GM21526 (cell line): ENCODE measurements around the gene TENM3.

Experiments used
- ATAC-seq: cut with Tn5 transposase; IDR thresholded peaks from one replicate; pipeline ENCODE4 v1.9.1; 2021; ENCODE audit warnings: moderate library complexity; ENCODE audit not compliant: unreplicated experiment, low FRiP score

The TENM3 gene

DNA sequence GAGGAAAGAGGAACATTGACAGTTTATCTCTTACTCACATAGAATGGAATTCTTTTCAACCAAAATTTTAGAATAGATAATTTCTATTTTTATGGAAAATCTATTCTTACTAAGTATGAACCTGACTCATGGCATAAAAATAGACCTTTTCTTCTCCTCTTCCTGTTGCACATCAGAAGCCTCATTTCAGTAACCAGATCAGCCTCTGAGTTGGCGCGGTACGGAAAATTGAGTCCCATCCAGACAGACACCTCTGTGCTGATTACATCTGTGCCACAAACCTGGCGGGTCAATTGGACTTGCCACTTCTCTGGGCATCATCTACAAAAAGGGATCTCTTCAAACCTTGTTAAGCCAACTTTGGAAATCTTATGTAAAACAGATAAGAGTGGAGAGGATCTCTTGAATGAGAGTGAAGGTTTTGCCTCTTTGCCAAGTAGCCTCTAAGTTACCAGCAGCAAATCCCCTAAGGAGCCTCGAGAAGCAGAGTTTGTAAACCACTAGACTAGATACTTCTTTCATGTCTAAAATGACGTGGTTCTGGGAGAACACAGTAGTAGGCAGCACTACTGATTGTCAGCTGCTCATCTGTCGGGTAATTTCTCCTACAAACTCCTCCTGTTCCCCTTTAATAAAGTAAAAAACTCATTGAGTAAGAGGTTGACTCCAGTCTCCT lies 37.4 kb downstream of the TENM3 start:
- no peak for ATAC-seq

DNA sequence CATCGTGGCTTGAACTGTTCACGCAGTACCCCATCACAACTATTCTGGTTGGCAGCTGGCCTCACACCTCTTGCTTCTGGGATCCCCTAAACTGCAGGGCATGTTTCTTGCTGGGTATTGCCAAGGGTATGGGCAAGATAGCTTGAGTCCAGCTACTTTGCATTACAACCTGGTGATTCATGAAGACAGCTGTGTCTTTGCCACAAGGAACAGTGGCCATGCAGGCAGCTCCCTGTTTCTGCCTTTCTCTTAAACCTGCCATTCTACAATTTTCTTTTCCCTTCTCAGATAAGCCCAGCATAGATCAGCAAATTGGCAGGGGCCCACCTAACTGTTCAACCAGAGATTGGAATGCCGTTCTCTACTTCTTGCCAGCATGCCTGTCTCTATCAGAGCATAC lies 42.8 kb downstream of the TENM3 start:
- ATAC-seq = no peak

DNA sequence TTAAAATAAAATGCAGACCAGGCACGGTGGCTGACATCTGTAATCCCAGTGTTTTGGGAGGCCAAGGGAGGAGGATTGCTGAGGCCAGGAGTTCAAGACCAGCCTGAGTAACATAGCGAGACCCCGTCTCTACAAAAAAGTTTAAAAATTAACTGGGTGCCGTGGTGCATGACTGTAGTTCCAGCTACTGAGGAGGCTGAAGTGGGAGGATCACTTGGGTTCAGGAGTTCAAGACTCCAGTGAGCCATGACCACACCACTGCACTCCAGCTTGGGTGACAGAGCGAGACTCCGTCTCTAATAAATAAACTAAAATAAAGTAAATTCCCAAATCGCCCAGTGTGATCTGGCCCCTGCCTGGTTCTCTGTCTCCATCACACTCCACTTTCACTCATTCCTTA lies 43.7 kb downstream of the TENM3 start:
- ATAC-seq = no peak

DNA sequence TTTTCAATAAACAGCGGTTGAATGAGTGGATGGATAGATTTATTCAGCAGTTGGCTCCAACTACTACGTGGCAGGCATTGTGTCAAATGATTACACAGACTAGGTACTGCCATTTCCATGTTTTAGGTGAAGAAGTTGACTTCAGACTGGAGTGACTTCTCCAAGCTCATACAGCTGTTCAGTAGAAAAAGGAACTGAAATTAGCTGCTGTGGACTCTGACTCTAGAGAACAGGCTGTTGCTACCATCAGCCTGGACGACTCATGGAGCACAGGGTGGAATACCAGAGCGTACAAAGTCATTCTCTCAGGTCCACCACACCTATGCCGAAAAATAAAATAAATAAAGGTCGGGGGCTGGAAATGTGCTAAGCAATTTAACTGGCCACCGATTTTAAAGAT lies 45.3 kb downstream of the TENM3 start:
- ATAC-seq = no peak

DNA sequence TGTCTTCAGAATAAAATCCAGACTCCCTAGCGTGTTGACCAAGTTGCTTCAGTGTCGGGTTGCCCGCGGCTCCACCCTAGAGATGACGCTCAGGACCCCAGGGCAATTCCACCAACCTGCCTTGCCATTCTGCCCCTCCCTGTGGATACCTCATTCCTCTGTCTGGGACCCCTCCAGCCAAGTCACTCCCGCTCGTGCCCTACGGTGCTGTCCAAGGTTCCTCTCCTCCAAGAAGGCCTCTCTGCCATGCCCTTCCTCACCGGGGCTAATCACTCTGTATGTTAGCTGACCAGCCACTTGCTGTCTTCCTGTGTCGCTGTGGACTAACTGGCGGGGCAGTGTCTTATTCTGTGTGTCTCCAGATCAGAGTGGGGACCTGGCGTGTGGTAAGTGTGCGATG lies 46.6 kb downstream of the TENM3 start:
- ATAC-seq = no peak

DNA sequence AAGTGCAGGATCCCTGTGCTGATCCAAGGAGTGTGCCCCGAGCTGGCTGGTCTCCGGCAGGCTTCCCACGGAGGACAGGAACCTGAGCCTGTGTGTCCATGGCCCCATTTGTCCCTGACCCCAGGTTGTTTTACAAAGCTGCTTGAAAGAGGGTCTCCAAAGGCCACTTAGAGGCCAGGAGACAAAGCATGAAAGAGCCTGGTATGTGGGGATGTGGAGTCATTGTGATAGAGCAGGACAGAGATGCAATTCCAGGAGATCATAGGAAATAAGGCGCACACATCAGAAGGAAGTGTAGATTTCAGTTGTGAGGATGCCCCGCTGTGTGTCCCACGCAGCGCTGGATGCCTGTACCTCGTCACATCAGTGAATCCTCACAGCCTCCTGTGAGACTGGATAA lies 48.0 kb downstream of the TENM3 start:
- no peak for ATAC-seq

DNA sequence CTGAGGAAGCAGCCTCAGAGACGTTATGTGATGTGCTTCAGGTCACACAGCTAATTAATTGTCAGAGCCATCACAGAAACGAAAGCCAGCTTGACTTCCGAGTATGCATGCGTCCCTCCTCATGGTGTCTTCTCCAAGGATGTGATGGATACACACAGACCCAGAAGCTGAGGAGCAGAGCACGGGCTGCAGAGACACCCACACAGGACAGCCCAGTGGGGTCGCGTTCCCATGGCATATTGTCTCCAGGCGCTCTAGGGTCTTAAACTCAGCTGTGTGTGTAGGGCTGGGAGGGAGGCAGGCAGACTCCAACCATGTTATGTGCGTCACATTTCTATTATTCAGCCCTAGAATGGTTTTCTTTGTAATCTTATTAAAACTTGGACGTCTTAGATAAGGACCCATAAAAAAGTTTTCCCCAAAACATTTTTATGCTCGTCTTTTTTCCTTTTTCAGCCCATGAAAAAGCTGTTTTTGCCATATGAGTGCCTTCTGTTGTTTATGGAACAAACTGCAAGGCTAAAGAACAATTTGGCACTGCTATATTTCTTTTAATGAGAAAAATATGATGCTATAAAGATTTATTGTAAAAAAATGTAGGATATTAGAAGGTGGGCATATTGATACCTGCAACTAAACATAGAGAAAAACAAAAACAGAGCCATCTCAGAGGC lies 48.5 kb downstream of the TENM3 start:
- no peak for ATAC-seq

DNA sequence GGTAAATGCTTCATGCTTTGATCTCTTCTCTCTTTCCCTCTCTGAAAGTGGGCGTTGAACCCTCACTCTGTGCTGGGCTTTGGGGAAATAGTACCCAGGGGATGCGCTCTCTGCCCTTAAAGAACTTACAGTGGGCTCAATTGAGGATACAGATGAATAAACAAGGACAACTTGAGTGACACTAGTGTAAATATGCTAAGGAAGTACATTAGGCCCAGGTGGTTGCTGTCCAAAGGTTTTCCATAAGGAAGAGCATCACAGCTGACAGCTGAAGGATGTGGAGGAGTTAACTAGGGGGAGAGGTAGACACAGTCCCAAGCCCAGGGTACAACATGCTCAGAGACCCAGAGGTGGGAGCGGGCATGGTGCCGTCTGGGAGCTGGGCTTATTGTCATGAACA lies 49.4 kb downstream of the TENM3 start:
- ATAC-seq = no peak

DNA sequence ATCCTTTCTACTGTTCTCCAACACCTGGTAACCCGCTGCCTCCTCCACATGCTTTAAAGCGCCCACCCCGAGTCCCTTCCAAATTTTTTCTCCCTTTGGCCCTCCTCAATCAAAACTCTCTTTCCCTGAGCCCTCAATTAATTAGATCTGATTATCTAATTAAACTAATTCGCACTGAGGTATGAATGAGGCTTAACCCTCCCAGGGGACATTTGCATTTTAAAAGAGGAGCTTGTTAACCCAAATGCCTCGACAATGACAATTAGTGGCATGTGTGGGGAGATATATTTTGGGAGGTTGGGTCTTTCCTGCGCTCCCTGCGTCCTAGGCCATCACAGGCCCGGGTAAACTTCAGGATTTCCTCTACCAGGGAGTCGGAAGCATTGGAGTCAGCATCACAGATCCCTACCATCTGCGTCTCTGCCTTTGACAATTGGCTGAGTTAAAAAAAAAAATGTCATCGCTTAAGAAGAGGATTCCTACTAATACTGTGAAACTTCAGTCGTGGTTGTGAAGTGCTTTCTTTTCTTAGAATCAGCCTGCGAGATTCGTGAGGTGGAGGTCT lies 50.6 kb downstream of the TENM3 start:
- no peak for ATAC-seq

DNA sequence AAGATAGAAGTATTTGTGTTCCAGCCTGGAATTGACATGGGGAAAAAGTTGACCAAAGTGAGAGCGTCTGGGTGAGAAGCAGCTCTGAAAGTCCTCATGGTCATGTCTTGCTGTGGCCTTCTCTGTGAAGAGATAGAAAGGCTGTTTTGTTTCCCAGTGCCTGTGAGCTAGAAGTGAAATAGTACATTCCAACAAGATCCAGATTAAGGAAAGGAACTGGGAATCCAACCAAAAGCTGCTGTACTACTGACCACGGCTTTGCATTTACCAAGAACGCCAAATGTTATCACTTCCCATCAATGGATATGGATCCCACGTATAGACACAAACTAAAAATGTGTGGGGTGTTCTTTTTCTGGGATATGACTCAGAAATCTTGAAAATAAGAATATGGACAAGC lies 51.2 kb downstream of the TENM3 start:
- no peak for ATAC-seq

DNA sequence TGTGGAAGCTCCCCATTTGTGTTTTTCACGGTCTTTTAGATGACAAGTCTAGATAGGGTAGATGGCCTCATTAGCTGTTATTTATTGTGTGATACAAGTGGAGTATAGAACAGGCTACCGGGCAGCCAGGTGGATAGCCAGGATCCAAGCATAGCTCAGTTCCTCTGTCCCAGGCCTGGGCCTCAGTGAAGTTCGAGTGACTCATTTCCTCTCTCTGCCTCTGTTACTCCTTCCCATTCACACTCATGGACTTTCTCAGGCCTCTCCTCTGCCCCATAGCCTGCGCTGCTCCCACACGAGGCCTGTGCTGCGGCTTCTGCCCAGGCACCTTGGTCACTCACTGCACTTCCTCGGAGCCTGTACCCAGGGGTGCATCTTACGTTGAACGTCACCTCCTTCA lies 54.5 kb downstream of the TENM3 start:
- no peak for ATAC-seq

DNA sequence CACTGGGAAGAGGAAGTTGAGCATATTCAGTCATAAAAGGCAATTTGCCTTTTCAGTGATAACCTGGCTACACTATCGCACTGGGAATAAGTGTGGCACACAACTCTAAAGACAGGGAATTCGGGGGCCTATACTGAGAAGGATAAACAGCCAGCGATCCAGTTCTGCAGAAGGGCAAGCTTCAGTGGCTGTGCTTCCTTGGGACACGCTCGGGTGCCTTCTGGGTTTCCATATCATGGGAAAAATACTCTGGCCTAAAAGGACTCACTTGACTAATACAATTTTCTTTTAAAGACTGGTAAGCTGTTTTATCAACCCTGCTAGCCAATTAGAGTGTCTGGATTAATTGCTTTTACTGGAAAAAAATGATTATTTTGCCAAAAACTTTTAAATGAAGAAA lies 58.5 kb downstream of the TENM3 start:
- ATAC-seq = no peak

DNA sequence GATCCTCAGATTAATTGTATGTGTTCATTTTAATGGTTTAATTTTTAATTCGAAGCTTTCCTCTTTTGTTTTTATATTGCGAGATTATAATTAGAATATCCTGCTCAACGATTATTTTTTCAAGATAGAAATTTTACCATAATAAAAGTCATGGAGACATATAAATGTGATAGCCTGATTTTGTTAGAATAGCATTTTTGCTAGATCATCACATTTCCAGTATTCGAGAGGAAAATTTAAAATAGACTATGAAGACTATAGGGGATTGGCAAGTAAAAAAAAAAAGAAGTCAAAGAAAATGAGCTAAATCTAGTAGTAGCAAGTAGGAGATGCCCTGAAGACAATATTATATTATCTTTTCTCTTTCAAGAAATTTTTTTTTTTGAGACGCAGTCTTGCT lies 60.6 kb downstream of the TENM3 start:
- ATAC-seq = no peak

DNA sequence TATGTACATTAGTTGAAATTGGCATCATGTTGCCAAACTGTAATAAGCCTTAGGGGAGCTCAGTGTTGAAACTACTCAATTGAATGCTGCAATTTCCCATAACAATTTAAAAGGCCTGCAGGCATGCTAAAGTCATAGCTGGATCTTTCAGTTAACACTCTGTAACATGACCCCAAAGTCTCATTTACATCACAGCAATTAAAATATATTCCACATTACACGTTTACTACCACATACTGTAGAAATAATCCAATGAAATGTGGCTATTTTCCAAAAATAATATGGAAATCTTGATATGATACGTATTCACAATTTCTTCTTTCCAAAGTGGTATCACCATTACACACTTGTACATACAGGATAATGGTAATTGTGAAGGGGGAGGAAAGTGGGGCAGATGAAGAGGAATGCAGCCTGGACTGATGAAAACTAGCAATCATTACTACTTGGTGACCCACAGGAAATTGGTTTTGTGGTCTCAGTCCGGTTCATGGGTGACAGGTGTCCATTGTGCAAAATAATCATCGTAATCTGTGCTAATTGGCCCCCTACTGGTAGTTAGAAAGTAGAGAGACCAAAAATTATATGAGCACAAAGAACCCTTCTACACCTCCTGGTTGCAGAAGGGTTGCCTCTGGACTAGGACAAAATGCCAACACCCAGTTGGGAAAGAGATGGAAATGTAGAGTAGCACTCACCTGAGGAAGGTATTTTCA lies 63.7 kb downstream of the TENM3 start:
- ATAC-seq = no peak

DNA sequence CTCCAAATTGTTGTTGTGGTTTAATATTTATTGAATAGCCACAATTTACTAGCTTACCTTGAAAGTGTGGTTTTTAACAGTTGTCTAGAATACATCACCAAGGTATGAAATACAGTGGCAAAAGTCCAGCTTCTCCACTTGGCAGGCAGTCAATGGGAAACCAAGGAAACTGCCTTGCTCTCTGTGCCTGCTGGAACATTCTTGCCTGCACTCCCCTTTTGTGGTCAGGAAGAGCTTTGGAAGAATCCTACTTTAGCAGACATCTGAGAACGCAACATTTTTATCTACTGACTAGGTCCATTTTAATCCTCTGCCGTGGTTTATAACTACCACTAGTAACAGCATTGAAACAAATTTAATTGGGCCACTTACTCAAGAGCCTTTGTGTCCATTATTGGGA lies 64.5 kb downstream of the TENM3 start:
- no peak for ATAC-seq

DNA sequence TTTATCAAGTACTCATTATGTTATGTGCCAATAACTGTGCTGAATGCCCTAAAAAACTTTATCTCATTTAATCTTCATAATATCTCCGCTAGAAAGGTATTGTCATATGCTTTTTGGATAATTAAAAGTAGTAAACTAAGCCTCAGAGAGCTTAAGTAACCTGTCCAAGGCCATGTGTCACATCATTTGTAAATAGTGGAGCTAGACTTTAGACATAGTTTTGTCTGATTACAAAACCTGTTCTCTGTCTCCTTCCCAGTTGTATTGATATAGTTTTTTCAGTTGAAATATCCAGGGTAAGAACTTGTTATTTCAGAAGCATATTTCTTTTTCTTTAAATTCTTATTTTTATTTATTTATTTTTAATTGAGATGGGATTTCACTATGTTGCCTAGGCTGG lies 66.7 kb downstream of the TENM3 start:
- no peak for ATAC-seq

DNA sequence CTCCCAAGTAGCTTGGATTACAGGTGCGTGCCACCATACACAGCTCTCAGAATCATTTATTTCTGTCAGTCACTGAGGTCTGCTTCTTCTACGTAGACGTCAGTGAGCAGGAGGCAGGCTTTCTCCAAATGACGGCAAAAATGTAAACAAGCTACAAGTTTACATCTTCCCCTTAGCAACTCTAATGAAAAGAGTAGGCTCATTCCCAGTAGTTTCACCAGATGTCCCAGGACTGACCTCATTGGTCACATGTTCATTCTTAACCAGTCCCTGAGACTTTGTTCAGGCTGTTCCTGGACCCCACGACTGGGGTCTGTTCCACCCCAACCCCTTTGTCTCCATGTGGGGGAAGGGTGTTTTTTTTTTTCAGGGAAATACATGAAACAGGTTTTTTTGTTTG lies 67.1 kb downstream of the TENM3 start:
- ATAC-seq = no peak

DNA sequence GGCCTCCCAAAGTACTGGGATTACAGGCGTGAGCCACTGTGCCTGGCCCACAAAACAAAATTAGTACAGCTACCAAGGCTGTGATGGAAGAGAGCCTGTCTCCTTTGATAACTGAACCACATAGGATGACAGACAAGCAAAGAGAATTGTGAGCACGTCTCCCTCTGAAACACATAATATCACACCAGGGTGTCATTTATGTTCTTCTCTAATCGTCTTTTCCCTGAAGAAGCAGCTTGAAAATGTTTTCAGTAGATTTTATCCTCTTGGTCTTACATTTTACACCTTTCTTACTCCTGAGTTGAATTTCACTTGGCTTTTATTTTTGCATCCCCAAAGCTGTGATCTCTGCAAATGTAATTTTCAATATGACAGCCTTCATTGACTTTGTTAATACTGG lies 67.8 kb downstream of the TENM3 start:
- ATAC-seq = no peak

DNA sequence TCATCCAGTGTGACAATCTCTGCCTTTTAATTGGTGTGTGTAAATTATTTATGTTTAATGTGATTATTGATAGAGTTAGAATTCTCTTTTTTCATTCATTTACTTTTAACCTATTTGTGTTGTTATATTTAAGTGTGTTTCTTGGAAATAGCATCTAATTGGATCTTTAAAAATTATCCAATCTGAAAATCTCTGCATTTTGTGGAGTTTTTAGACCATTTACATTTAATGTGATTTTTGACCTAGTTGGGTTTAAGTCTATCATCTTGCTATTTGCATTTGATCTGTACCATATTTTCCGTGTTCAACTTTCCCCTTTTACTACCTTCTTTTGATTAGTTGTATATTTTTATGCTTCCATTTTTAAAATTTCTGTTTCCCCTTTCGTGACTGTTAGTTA lies 71.3 kb downstream of the TENM3 start:
- no peak for ATAC-seq

DNA sequence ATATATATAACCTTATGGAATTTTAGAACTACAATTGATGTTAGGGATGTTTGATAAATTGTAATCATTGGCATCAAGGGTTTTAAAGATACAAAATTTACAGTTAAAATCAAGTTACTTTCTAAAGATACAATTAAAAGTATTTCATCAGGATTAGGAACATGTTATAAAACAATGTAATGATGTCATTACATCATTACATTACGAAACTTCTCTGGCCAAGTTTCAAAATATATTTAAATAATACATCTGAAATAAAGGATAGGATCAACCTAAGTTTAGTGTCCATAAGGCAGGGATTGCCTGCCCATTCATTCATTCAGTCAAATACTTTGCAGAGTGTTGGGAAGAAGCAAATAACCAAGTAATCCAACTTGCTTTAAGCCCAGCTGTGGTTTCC lies 75.1 kb downstream of the TENM3 start:
- no peak for ATAC-seq

DNA sequence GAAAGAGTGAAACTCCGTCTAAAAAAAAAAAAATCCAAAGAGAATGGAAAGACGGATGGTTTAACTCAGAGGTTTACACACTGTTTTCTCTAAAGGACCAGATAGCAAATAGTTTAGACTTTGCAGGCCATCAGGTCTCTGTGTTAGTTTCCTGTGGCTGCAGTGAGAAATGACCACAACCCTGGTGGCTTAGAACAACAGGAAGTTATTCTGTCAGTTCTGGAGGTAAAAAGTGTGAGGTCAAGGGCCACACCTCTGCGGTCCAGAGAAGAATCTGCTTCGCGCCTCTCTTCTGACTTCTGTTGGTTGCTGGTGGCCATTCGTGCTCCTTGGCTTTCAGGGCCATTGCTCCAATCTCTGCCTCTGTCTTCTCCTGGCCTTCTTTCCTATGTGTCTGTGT lies 76.9 kb downstream of the TENM3 start:
- no peak for ATAC-seq

DNA sequence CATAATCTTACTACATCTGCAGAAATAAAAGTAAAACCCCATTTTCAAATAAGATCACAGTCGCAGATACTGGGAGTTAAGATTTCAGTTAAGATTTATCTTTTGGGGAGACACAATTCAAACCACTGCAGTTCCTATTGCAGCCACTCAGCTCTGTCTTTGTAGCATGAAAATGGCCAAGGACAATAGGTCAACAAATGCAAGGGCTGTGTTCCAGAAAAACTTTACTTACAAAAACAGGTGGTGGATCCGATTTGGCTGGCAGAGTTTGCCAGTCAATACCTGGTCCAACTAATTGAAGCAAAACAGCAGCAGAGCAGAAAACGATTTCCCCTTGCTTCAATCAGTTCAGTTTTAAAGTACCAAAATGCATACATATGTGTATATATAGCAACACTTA lies 77.4 kb downstream of the TENM3 start:
- no peak for ATAC-seq
